Thyroid gland (tissue), 4 donors: Measurements from ENCODE around the gene WNK2. TPM values are rescaled to one million over a fixed set of nuclear protein-coding genes. Genes with fewer than 3 reads are reported as not detected.

Experiments
- DNase-seq, 2 donors: peaks; one replicate each; pipeline ENCODE4 v3.0.0-alpha.2; 2019
- H3K27ac ChIP-seq, 3 donors: fragments of 200-600 bp; sonication (generic); 1 replicate in 2 of 3; 2 replicates in 1 of 3; pipeline ENCODE4 v1.5.1; 2016 to 2019; ENCODE audit warnings: mild to moderate bottlenecking in 1 of 3, moderate library complexity in 1 of 3
- H3K27me3 ChIP-seq: fragments of 200-600 bp; sonication (generic); one replicate; pipeline ENCODE4 v1.5.1; 2019
- H3K36me3 ChIP-seq, 2 donors: fragments of 200-600 bp; sonication (generic); one replicate each; pipeline ENCODE4 v1.5.1; 2016 to 2019
- H3K4me1 ChIP-seq, 2 donors: fragments of 200-600 bp; sonication (generic); one replicate each; pipeline ENCODE4 v1.5.1; 2017 to 2019
- H3K4me3 ChIP-seq, 3 donors: fragments of 200-600 bp; sonication (generic); replicated peaks in 1 of 3; 1 replicate in 2 of 3; 2 replicates in 1 of 3; pipeline ENCODE4 v1.5.1; 2016; ENCODE audit warnings: mild to moderate bottlenecking in 1 of 3
- H3K9me3 ChIP-seq: fragments of 200-600 bp; sonication (generic); one replicate; pipeline ENCODE4 v1.5.1; 2017
- POLR2A ChIP-seq, 2 donors: fragments of 450-650 bp; IDR thresholded peaks; one replicate each; pipeline ENCODE4 v1.6.1; 2017; ENCODE audit warnings: antibody characterized with exemption in 2 of 2, mild to moderate bottlenecking in 2 of 2, moderate library complexity in 1 of 2
- whole genome bisulfite sequencing, 2 donors: methylation state at CpG; one replicate each; pipeline ENCODE4 v1.1.5; 2017; 5-methylcytosine and 5-hydroxymethylcytosine counted together
- intact Hi-C: fragments of 100-400 bp; cut with DNase I; formaldehyde crosslinking; loops from one replicate; pipeline ENCODE4 v1.15.1; 2023
- total RNA-seq, 4 donors: library from RNA; depleted of rRNA; stranded (reverse); fragments of >200 nt; gene quantifications; one replicate each; pipeline ENCODE4 v1.2.3, GENCODE V29; 2016
- TF ChIP-seq, protein P1 (sequence below), 6 experiments: fragments of 200-600 bp in 3 of 6; fragments of 450-650 bp in 3 of 6; sonication (generic) in 3 of 6; IDR thresholded peaks; one replicate each; pipeline ENCODE4 v1.5.1; 2016 to 2019; ENCODE audit warnings: antibody characterized with exemption in 6 of 6, mild to moderate bottlenecking in 2 of 6, inconsistent platforms in 1 of 6, moderate library complexity in 1 of 6

WNK2 gene
- total RNA-seq, 4 donors from 2014 or later, result 0.94 to 8.5 (median 8.1) TPM

DNA sequence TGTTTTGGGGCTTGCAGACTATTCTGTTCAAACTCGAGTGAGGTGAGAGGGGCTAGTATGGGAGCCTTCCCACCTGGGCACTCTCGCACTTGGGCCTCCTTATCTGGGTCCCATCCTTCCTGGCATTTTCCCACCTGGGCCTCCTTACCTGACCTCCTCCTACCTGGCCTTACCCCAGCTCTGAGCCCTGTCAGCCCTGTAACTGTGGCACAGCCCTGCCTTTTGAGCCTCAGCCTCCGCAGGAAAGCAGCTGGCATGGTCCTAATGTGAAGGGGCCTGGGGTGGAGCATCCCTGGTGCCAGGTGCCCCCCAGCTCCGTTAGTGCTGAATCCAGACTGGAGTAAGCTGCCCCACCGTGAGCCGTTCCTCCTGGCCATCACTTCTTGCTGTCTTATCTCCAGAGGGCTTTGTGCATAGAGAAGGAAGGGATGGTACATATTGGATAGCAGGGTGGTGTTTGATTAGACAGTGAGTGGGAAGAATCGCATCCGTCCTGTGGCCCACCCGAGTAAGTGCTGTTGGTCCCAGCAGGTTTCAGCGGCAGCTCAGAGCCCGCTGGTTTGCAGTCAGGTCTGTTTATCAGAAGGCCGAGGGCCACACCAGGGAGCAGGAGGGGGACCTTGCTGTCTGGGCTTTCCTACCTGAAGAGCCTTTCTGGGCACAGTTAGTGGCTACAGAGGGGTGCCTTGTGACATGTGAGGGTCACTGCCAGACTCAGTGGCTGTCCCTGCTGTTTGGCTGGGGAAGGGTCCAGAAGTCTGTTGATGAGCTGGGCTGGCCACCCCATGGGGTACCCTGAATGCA lies 76.5 kb downstream of the WNK2 start:
- no peaks in the 10 kb centered on the region for H3K9me3 ChIP-seq
- no peak overlapping the region for H3K4me3 ChIP-seq
- no peak overlapping the region for H3K27ac ChIP-seq
- intact Hi-C loops, result no loop called here
- 94 to 95% methylated on average over 11 to 12 of the region's 12 CpGs for WGBS, 2 donors
- no peak for DNase-seq
- no peaks in the 10 kb centered on the region for H3K36me3 ChIP-seq
- no peaks in the 10 kb centered on the region for H3K27me3 ChIP-seq
- no peak for TF ChIP-seq POLR2A (IDR thresholded peaks at IDR 0.05)
- TF ChIP-seq, protein P1, sequence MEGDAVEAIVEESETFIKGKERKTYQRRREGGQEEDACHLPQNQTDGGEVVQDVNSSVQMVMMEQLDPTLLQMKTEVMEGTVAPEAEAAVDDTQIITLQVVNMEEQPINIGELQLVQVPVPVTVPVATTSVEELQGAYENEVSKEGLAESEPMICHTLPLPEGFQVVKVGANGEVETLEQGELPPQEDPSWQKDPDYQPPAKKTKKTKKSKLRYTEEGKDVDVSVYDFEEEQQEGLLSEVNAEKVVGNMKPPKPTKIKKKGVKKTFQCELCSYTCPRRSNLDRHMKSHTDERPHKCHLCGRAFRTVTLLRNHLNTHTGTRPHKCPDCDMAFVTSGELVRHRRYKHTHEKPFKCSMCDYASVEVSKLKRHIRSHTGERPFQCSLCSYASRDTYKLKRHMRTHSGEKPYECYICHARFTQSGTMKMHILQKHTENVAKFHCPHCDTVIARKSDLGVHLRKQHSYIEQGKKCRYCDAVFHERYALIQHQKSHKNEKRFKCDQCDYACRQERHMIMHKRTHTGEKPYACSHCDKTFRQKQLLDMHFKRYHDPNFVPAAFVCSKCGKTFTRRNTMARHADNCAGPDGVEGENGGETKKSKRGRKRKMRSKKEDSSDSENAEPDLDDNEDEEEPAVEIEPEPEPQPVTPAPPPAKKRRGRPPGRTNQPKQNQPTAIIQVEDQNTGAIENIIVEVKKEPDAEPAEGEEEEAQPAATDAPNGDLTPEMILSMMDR (IDR thresholded peaks at IDR 0.05), result no peak
- H3K4me1 ChIP-seq, result peaks cover 7 to 11% of the 10 kb centered on the region in 2 donors

DNA sequence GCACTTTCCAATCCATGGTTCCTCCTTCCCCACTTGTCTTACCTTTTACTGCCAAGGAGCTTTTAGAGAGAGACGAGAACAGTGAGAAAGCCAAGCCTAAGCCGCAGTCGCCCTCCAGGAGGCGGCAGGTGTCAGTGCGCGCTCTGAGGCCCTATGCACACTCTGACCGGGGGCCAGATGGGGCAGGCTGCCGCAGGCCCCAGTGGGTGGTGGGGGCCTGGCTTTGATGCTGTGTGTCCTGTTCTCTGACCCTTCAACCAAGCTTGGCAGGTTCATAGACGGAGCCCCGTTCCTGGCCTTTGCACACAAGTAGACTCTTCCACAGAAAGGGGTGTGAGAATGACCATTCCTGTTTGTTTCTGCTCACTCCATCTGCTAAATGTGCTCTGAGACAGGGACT lies 77.3 kb downstream of the WNK2 start:
- WGBS, 2 donors, result 85% methylated on average over 5 to 10 of the region's 10 CpGs
- Histone ChIP-seq H3K4me3 (no peak overlapping the region), H3K27ac (no peak overlapping the region), H3K9me3 (no peaks in the 10 kb centered on the region), H3K36me3 (no peaks in the 10 kb centered on the region), H3K4me1 (peaks cover 13 to 17% of the 10 kb centered on the region in 2 donors), H3K27me3 (no peaks in the 10 kb centered on the region)
- no peak for DNase-seq
- intact Hi-C loops, result no loop called here
- TF ChIP-seq, protein P1 (IDR thresholded peaks at IDR 0.05), result no peak
- TF ChIP-seq POLR2A (IDR thresholded peaks at IDR 0.05), result no peak

DNA sequence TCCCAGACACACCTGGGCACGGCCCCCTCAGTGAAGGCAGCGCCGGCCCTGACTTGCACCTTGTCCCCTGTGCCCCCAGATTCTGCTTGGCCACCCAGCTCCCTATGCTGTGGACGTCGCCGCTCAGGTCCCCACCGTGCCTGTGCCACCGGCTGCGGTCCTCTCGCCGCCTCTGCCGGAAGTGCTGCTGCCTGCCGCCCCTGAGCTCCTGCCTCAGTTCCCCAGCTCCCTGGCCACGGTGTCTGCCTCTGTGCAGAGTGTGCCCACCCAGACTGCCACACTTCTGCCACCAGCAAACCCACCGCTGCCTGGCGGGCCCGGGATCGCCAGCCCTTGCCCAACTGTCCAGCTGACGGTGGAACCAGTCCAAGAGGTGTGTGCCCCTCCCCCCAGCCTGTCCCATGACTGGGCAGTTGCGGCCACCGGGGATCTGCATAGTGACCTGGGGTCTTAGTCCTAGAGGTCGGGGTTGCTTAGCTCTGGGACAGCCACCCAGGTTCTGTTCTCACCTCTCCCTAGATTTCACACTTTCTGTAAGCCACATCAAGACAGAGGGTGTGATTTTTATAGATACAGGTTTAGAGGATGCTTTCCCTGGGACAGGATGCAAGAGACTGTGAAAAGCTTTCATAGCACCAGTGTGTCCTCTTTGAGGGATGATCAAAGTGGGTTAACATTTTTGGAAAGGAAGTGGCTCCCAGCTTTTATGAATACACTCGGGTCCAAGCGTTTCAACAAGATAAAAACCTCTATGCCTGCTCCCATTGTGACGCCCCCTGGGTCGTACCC lies 78.0 kb downstream of the WNK2 start:
- no peaks in the 10 kb centered on the region for H3K36me3 ChIP-seq
- intact Hi-C loops, result no loop called here
- H3K9me3 ChIP-seq, result no peaks in the 10 kb centered on the region
- 87% methylated on average over 20 of the region's 26 CpGs for WGBS, 2 donors
- TF ChIP-seq, protein P1 (IDR thresholded peaks at IDR 0.05), result no peak
- no peak for TF ChIP-seq POLR2A (IDR thresholded peaks at IDR 0.05)
- H3K4me1 ChIP-seq, result peaks cover 17 to 22% of the 10 kb centered on the region in 2 donors
- no peak for DNase-seq
- peak overlapping the region in 1 of 3 donors; percentile 81 for H3K27ac ChIP-seq
- no peak overlapping the region for H3K4me3 ChIP-seq
- H3K27me3 ChIP-seq, result no peaks in the 10 kb centered on the region

DNA sequence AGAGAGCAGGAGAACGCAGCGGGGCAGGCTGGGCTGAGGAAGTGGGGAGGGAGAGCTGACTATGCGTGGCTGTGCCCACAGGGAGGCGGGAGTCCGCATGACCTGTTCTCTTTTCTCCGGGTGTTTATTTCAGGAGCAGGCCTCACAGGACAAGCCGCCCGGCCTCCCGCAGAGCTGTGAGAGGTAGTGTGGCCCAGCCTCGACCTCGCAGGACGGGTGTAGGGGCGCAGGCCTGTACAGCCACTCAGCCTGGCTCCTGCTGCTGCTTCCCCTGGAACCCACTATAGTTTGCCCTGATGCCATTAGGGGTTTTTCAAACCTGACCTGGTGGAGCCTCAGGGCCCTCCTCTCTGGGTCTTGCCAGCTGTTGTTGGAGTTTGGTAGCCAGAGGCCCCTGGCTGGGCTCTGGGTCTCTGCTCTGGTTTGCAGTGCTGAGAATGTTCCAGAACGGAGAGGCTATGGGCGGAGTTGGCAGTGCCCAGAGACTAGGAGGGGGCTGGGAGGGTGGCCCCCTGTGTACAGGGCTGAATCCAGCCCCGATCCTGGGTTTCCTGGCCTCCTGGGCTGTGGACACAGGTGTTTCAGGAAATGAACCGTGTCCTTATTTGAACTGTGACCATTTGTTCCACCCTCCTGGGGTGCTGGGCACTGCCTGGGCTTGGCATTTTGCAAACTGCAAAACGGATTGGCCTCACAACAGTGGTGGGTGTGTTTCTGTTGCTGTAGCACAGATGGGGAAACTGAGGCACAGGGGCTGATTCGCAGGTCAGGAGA lies 78.8 kb downstream of the WNK2 start:
- Histone ChIP-seq H3K9me3 (no peaks in the 10 kb centered on the region), H3K27ac (peak overlapping the region in 1 of 3 donors; percentile 81), H3K4me3 (no peak overlapping the region), H3K4me1 (peaks cover 18 to 23% of the 10 kb centered on the region in 2 donors), H3K36me3 (no peaks in the 10 kb centered on the region), H3K27me3 (no peaks in the 10 kb centered on the region)
- DNase-seq, result peak; percentile 46 to 65
- 72 to 84% methylated on average over 15 to 17 of the region's 19 CpGs for WGBS, 2 donors
- intact Hi-C loops, result no loop called here
- TF ChIP-seq, protein P1 (IDR thresholded peaks at IDR 0.05), result no peak
- no peak for TF ChIP-seq POLR2A (IDR thresholded peaks at IDR 0.05)
